Stomach (tissue), 4 donors: Measurements from ENCODE around the gene TEX10.

Source experiments
- POLR2AphosphoS5 ChIP-seq, 3 donors: sonication (generic); formaldehyde crosslinking; IDR thresholded peaks; one replicate each; pipeline ENCODE4 v1.6.1; 2016; ENCODE audit warnings: antibody characterized with exemption in 3 of 3
- TF ChIP-seq, protein P1 (sequence below), 7 experiments: fragments of 450-650 bp in 4 of 7; fragments of 200-600 bp in 3 of 7; sonication (generic) in 3 of 7; IDR thresholded peaks; one replicate each; pipeline ENCODE4 v1.5.1; 2016 to 2019; ENCODE audit warnings: antibody characterized with exemption in 7 of 7, control low read depth in 2 of 7, mild to moderate bottlenecking in 1 of 7

DNA sequence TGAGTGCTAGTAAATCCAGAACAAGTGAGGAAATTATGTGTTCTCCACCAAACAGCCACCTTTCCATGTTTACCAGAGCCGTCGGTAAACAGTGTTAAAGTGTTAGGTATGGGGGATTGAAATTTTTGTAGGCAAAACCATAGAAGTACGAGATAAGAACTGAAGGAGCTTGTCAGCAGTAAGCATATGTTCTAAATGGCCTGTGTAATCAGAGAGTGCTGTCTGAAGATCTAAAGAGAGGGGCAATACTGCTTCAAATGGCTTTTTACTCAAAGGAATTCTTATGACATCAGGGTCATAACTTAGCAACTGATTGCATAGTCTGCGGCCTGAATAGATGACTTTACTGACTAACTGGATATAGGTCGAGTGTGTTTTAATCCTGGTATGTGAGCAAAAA, 13.4 kb upstream of the TEX10 start:
- TF ChIP-seq, protein P1, sequence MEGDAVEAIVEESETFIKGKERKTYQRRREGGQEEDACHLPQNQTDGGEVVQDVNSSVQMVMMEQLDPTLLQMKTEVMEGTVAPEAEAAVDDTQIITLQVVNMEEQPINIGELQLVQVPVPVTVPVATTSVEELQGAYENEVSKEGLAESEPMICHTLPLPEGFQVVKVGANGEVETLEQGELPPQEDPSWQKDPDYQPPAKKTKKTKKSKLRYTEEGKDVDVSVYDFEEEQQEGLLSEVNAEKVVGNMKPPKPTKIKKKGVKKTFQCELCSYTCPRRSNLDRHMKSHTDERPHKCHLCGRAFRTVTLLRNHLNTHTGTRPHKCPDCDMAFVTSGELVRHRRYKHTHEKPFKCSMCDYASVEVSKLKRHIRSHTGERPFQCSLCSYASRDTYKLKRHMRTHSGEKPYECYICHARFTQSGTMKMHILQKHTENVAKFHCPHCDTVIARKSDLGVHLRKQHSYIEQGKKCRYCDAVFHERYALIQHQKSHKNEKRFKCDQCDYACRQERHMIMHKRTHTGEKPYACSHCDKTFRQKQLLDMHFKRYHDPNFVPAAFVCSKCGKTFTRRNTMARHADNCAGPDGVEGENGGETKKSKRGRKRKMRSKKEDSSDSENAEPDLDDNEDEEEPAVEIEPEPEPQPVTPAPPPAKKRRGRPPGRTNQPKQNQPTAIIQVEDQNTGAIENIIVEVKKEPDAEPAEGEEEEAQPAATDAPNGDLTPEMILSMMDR (IDR thresholded peaks at IDR 0.05): no peak
- TF ChIP-seq POLR2AphosphoS5 (IDR thresholded peaks at IDR 0.05): no peak
